GM18526 (cell line): ENCODE measurements around the gene HARBI1.

ENCODE experiments used
- POLR2A ChIP-seq: IDR thresholded peaks from 3 replicates; pipeline ENCODE4 v1.6.1; 2011; ENCODE audit not compliant: insufficient read length; ENCODE audit errors: extremely low read depth

Gene HARBI1

GRCh38 chr11:46641639-46642038 lies 24.6 kb upstream of the HARBI1 start:
- no peak for TF ChIP-seq POLR2A

GRCh38 chr11:46640036-46640788 lies 23.2 kb upstream of the HARBI1 start:
- TF ChIP-seq POLR2A, result no peak

- no peak for TF ChIP-seq POLR2A
Measured at GRCh38 chr11:46639197-46639839, 22.3 kb upstream of the HARBI1 start.

- TF ChIP-seq POLR2A, result no peak
Measured at GRCh38 chr11:46637546-46637945, 20.5 kb upstream of the HARBI1 start.

- TF ChIP-seq POLR2A, result no peak
Measured at GRCh38 chr11:46635557-46636139, 18.6 kb upstream of the HARBI1 start.

GRCh38 chr11:46633291-46634217 lies 16.5 kb upstream of the HARBI1 start:
- no peak for TF ChIP-seq POLR2A

GRCh38 chr11:46632502-46632901 lies 15.5 kb upstream of the HARBI1 start:
- no peak for TF ChIP-seq POLR2A

GRCh38 chr11:46631676-46632075 lies 14.6 kb upstream of the HARBI1 start:
- TF ChIP-seq POLR2A, result no peak

- no peak for TF ChIP-seq POLR2A
Measured at GRCh38 chr11:46630237-46630636, 13.2 kb upstream of the HARBI1 start.

- no peak for TF ChIP-seq POLR2A
Measured at GRCh38 chr11:46628961-46629360, 11.9 kb upstream of the HARBI1 start.

- no peak for TF ChIP-seq POLR2A
Measured at GRCh38 chr11:46625406-46625805, 8.4 kb upstream of the HARBI1 start.

GRCh38 chr11:46618837-46619236 lies 1.8 kb upstream of the HARBI1 start:
- no peak for TF ChIP-seq POLR2A

- no peak for TF ChIP-seq POLR2A
Measured at GRCh38 chr11:46617972-46618314, 916 bp upstream of the HARBI1 start.

- TF ChIP-seq POLR2A, result peak; percentile 71
Measured at GRCh38 chr11:46616551-46617133, 385 bp downstream of the HARBI1 start.

GRCh38 chr11:46615756-46616155 lies 1.3 kb downstream of the HARBI1 start:
- TF ChIP-seq POLR2A, result no peak
